GM18951 (cell line): Measurements from ENCODE around the gene COL4A4.

Experiments used
- POLR2A ChIP-seq: IDR thresholded peaks from 4 replicates; pipeline ENCODE4 v1.6.1; 2011; ENCODE audit warnings: mild to moderate bottlenecking; ENCODE audit not compliant: insufficient read length, insufficient read depth; ENCODE audit errors: extremely low read depth
- in situ Hi-C: fragments of 300-500 bp; cut with MboI; formaldehyde crosslinking; loops from one replicate; pipeline ENCODE4 v1.12.0; 2022; ENCODE audit warnings: low sequenced_read_pairs, mixed read lengths, inconsistent platforms; ENCODE audit not compliant: unreplicated experiment

The COL4A4 gene

GRCh38 chr2:227030789-227031188 lies 133.2 kb downstream of the COL4A4 start:
- no peak for TF ChIP-seq POLR2A
- in situ Hi-C loops = no loop called here

GRCh38 chr2:227029426-227030105 lies 134.4 kb downstream of the COL4A4 start:
- TF ChIP-seq POLR2A = no peak
- in situ Hi-C loops = no loop called here

- TF ChIP-seq POLR2A = no peak
- in situ Hi-C loops = no loop called here
Measured at GRCh38 chr2:227025510-227025909, 138.5 kb downstream of the COL4A4 start.

GRCh38 chr2:227022608-227023007 lies 141.4 kb downstream of the COL4A4 start:
- in situ Hi-C loops = no loop called here
- no peak for TF ChIP-seq POLR2A

GRCh38 chr2:227020416-227020815 lies 143.6 kb downstream of the COL4A4 start:
- in situ Hi-C loops = no loop called here

GRCh38 chr2:227016894-227017293 lies 147.1 kb downstream of the COL4A4 start:
- no peak for TF ChIP-seq POLR2A
- in situ Hi-C loops = no loop called here

More at GRCh38 chr2:227020416-227020815, 143.6 kb downstream of the COL4A4 start:
- TF ChIP-seq POLR2A = no peak

- no peak for TF ChIP-seq POLR2A
- in situ Hi-C loops = no loop called here
Measured at GRCh38 chr2:227013881-227014280, 150.1 kb downstream of the COL4A4 start.

GRCh38 chr2:227013330-227013729 lies 150.7 kb downstream of the COL4A4 start:
- no peak for TF ChIP-seq POLR2A
- in situ Hi-C loops = no loop called here

GRCh38 chr2:227010433-227010832 lies 153.6 kb downstream of the COL4A4 start:
- in situ Hi-C loops = no loop called here
- no peak for TF ChIP-seq POLR2A

GRCh38 chr2:227007940-227008339 lies 156.1 kb downstream of the COL4A4 start:
- TF ChIP-seq POLR2A = no peak
- in situ Hi-C loops = no loop called here

- in situ Hi-C loops = no loop called here
- TF ChIP-seq POLR2A = no peak
Measured at GRCh38 chr2:227007148-227007547, 156.9 kb downstream of the COL4A4 start.

- no peak for TF ChIP-seq POLR2A
- in situ Hi-C loops = no loop called here
Measured at GRCh38 chr2:227006189-227006897, 157.7 kb downstream of the COL4A4 start.

- in situ Hi-C loops = no loop called here
- no peak for TF ChIP-seq POLR2A
Measured at GRCh38 chr2:227004482-227004881, 159.5 kb downstream of the COL4A4 start.

GRCh38 chr2:227000123-227000522 lies 163.9 kb downstream of the COL4A4 start:
- in situ Hi-C loops = no loop called here
- TF ChIP-seq POLR2A = no peak
